Endodermal cell (in vitro differentiated cells): ENCODE measurements around the gene YAP1. TPM values are rescaled to one million over a fixed set of nuclear protein-coding genes. Genes with fewer than 3 reads are reported as not detected.

ENCODE experiments used
- DNase-seq: peaks from one replicate; pipeline ENCODE4 v3.0.0-alpha.2; 2017
- H3K27ac ChIP-seq: 2 replicates; pipeline ENCODE4 v1.5.1; 2013; ENCODE audit warnings: mild to moderate bottlenecking, low read depth, low read length, moderate library complexity
- H3K27me3 ChIP-seq: 2 replicates; pipeline ENCODE4 v1.6.1; 2013; ENCODE audit warnings: mild to moderate bottlenecking, low read length, moderate library complexity; ENCODE audit not compliant: insufficient read depth, control insufficient read depth, poor library complexity, severe bottlenecking
- H3K36me3 ChIP-seq: 2 replicates; pipeline ENCODE4 v1.7.0; 2013; ENCODE audit warnings: mild to moderate bottlenecking, low read length, moderate library complexity; ENCODE audit not compliant: control insufficient read depth, insufficient read depth
- H3K4me1 ChIP-seq: one replicate; pipeline ENCODE4 v1.7.0; 2013; ENCODE audit warnings: low read length; ENCODE audit not compliant: control insufficient read depth, insufficient read depth
- H3K4me3 ChIP-seq: 2 replicates; pipeline ENCODE4 v1.5.1; 2013; ENCODE audit warnings: mild to moderate bottlenecking, low read length, moderate library complexity
- H3K9ac ChIP-seq: 2 replicates; pipeline ENCODE4 v1.6.1; 2013; ENCODE audit warnings: mild to moderate bottlenecking, low read length, moderate library complexity; ENCODE audit not compliant: poor library complexity, severe bottlenecking; ENCODE audit errors: extremely low read depth
- H3K9me3 ChIP-seq: 2 replicates; pipeline ENCODE4 v1.6.1; 2013; ENCODE audit warnings: mild to moderate bottlenecking, low read length, moderate library complexity; ENCODE audit not compliant: control insufficient read depth
- H3K27ac Mint-ChIP-seq: 2 replicates; pipeline ENCODE4 v1.8.0; 2020; ENCODE audit warnings: mixed read lengths
- H3K27me3 Mint-ChIP-seq: 2 replicates; pipeline ENCODE4 v1.8.0; 2021; ENCODE audit warnings: mild to moderate bottlenecking, mixed read lengths; ENCODE audit not compliant: insufficient read depth
- H3K36me3 Mint-ChIP-seq: 2 replicates; pipeline ENCODE4 v1.8.0; 2020; ENCODE audit warnings: low read depth, mixed read lengths
- H3K4me1 Mint-ChIP-seq: 2 replicates; pipeline ENCODE4 v1.8.0; 2020; ENCODE audit warnings: mixed read lengths
- H3K4me3 Mint-ChIP-seq: 2 replicates; pipeline ENCODE4 v1.8.0; 2020; ENCODE audit warnings: mild to moderate bottlenecking, moderate library complexity, mixed read lengths
- H3K9me3 Mint-ChIP-seq: 2 replicates; pipeline ENCODE4 v1.8.0; 2020; ENCODE audit warnings: mild to moderate bottlenecking, mixed read lengths
- WGBS, 2 experiments: methylation state at CpG; one replicate each; pipeline versions ENCODE4 v1.1.5 to v1.1.7; 2013; ENCODE audit warnings: missing lambda C conversion rate in 2 of 2, mixed read lengths in 1 of 2; ENCODE audit not compliant: insufficient coverage in 1 of 2, insufficient read length in 1 of 2; 5-methylcytosine and 5-hydroxymethylcytosine counted together
- total RNA-seq, 2 donors: library from RNA; stranded (reverse); fragmentation: NEBNext Ultra II Directional in 1 of 2; extraction: Animal tissue kit (Norgen Biotek cat#: 25700) in 1 of 2; gene quantifications; 2 replicates in 1 of 2; 3 replicates in 1 of 2; pipeline ENCODE4 v1.2.1, GENCODE V29; 2021
- TF ChIP-seq, protein P1 (sequence below): fragments of 200-600 bp; sonication (generic); conservative IDR thresholded peaks from 2 replicates; pipeline ENCODE4 v1.5.0; 2021; ENCODE audit warnings: antibody characterized with exemption, mild to moderate bottlenecking

YAP1 gene
- total RNA-seq, 2 donors from 2014 or later = 224 to 228 TPM

DNA sequence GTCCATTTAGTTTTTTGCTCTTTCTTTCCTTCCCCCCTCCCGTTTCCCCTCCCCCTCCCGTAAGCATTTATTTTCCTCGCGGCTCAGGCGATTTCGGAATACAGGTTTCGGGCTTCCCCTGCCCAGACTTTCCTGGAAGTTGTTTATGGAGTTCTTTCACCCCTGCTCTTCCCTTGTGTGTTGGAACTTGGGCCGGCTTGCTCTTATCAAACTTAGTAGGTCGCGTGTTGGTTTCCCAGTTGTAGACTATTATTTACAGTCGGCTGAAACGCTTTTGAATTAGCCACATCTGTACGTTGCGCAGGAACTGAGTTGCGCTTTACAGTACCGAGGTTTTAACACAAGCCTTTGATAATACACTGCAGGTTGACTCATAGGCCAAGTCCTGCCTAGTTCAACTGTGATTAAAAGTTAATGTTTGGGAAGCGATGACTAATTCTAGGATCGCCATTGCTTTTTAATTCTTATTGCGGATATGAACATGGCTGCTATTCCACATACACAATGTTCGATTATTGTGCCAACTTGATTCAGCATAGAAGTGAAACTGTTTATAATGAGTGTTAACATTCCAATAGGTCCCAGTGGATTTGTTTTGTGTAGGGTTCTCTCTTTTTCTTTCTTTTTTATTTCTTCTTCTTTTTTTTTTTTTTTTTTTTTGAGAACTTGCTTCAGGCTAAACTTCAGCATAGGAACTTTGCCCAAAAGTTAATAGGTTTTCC is 1.7 kb downstream of the YAP1 start:
- DNase-seq = no peak
- TF ChIP-seq, protein P1, sequence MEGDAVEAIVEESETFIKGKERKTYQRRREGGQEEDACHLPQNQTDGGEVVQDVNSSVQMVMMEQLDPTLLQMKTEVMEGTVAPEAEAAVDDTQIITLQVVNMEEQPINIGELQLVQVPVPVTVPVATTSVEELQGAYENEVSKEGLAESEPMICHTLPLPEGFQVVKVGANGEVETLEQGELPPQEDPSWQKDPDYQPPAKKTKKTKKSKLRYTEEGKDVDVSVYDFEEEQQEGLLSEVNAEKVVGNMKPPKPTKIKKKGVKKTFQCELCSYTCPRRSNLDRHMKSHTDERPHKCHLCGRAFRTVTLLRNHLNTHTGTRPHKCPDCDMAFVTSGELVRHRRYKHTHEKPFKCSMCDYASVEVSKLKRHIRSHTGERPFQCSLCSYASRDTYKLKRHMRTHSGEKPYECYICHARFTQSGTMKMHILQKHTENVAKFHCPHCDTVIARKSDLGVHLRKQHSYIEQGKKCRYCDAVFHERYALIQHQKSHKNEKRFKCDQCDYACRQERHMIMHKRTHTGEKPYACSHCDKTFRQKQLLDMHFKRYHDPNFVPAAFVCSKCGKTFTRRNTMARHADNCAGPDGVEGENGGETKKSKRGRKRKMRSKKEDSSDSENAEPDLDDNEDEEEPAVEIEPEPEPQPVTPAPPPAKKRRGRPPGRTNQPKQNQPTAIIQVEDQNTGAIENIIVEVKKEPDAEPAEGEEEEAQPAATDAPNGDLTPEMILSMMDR = no peak
- Histone ChIP-seq H3K9ac (peak overlapping the region; percentile 97), H3K4me3 (peak overlapping the region; percentile 98), H3K4me1 (peaks cover 20% of the 10 kb centered on the region), H3K27ac (peak overlapping the region; percentile 97), H3K27me3 (no peaks in the 10 kb centered on the region), H3K36me3 (peaks cover 18% of the 10 kb centered on the region), H3K9me3 (no peaks in the 10 kb centered on the region)
- Mint-ChIP-seq H3K4me1 (peaks cover 42% of the 10 kb centered on the region), H3K9me3 (no peaks in the 10 kb centered on the region), H3K27me3 (no peaks in the 10 kb centered on the region), H3K4me3 (peak overlapping the region; percentile 97), H3K36me3 (peaks cover 11% of the 10 kb centered on the region), H3K27ac (peak overlapping the region; percentile 99)
- 0% methylated on average over 9 to 19 of the region's 20 CpGs for WGBS, 2 experiments

GRCh38 chr11:102112509-102112821 is 2.2 kb downstream of the YAP1 start:
- Histone ChIP-seq H3K27me3 (no peaks in the 10 kb centered on the region), H3K9ac (peak overlapping the region; percentile 97), H3K27ac (peak overlapping the region; percentile 42), H3K4me3 (peak overlapping the region; percentile 98), H3K36me3 (peaks cover 23% of the 10 kb centered on the region), H3K9me3 (no peaks in the 10 kb centered on the region), H3K4me1 (peaks cover 24% of the 10 kb centered on the region)
- Mint-ChIP-seq H3K27ac (peak overlapping the region; percentile 99), H3K4me1 (peaks cover 47% of the 10 kb centered on the region), H3K9me3 (no peaks in the 10 kb centered on the region), H3K36me3 (peaks cover 16% of the 10 kb centered on the region), H3K4me3 (peak overlapping the region; percentile 97), H3K27me3 (no peaks in the 10 kb centered on the region)
- DNase-seq = no peak
- WGBS, 2 experiments = 0 to 4% methylated on average over 4 of the region's 5 CpGs
- TF ChIP-seq, protein P1 = no peak

- Histone ChIP-seq H3K4me1 (peaks cover 32% of the 10 kb centered on the region), H3K9me3 (no peaks in the 10 kb centered on the region), H3K36me3 (peaks cover 30% of the 10 kb centered on the region), H3K4me3 (peak overlapping the region; percentile 98), H3K27ac (no peak overlapping the region), H3K27me3 (no peaks in the 10 kb centered on the region), H3K9ac (no peak overlapping the region)
- TF ChIP-seq, protein P1 = peak; percentile 29
- DNase-seq = peak; percentile 53
- Mint-ChIP-seq H3K27me3 (no peaks in the 10 kb centered on the region), H3K4me1 (peaks cover 57% of the 10 kb centered on the region), H3K36me3 (peaks cover 17% of the 10 kb centered on the region), H3K4me3 (peak overlapping the region; percentile 97), H3K27ac (peak overlapping the region; percentile 10), H3K9me3 (no peaks in the 10 kb centered on the region)
- WGBS, 2 experiments = 62 to 68% methylated on average over 4 of the region's 4 CpGs
These were observed 3.8 kb downstream of the YAP1 start for GRCh38 chr11:102114032-102114431.
